OCI-LY7 (cell line): Measurements from ENCODE around the gene COBL. TPM values are rescaled to one million over a fixed set of nuclear protein-coding genes. Genes with fewer than 3 reads are reported as not detected.

Experiments used
- BruUV-seq: library from RNA; stranded (reverse); fragments of 400-500 nt; replicated peaks from 2 replicates; lab custom pipeline; 2021; lab: Mats Ljungman, UMichigan
- CTCF ChIA-PET: fragments of 300-600 bp; sonication (Branson Sonifier 250); formaldehyde crosslinking; loops from one replicate; lab custom pipeline; 2022; ENCODE audit warnings: antibody characterized with exemption; ENCODE audit not compliant: unreplicated experiment; lab: Charles Lee
- POLR2A ChIA-PET: fragments of 300-600 bp; sonication (Branson Sonifier 250); formaldehyde crosslinking; loops from one replicate; lab custom pipeline; 2022; ENCODE audit warnings: antibody characterized with exemption; lab: Charles Lee
- DNase-seq: peaks from one replicate; pipeline ENCODE4 v3.0.0-alpha.2; 2015; ENCODE audit warnings: low spot score
- H2AFZ ChIP-seq: fragments of 200-600 bp; sonication (generic), shearing (Covaris generic); 2 replicates; pipeline ENCODE4 v1.6.1; 2014; ENCODE audit warnings: mild to moderate bottlenecking, antibody characterized with exemption, low read length, moderate library complexity
- H3K27ac ChIP-seq: fragments of 200-600 bp; sonication (generic); 2 replicates; pipeline ENCODE4 v1.5.1; 2014; ENCODE audit warnings: mixed run types, low read depth, mild to moderate bottlenecking, moderate library complexity, low read length, inconsistent platforms; ENCODE audit not compliant: poor library complexity, severe bottlenecking
- H3K36me3 ChIP-seq: fragments of 200-600 bp; sonication (generic); 2 replicates; pipeline ENCODE4 v1.6.1; 2014; ENCODE audit warnings: mild to moderate bottlenecking, antibody characterized with exemption, low read length, moderate library complexity, mixed read lengths; ENCODE audit not compliant: insufficient read depth
- H3K4me1 ChIP-seq: fragments of 200-600 bp; sonication (generic); 2 replicates; pipeline ENCODE4 v1.5.1; 2014; ENCODE audit warnings: mild to moderate bottlenecking, low read length; ENCODE audit not compliant: insufficient read depth, poor library complexity, severe bottlenecking
- H3K4me2 ChIP-seq: fragments of 200-600 bp; sonication (generic); 2 replicates; pipeline ENCODE4 v1.6.1; 2014; ENCODE audit warnings: mild to moderate bottlenecking, low read length
- H3K4me3 ChIP-seq: fragments of 200-600 bp; sonication (generic); 2 replicates; pipeline ENCODE4 v1.5.1; 2014; ENCODE audit warnings: mild to moderate bottlenecking, low read depth, low read length; ENCODE audit not compliant: poor library complexity, severe bottlenecking
- H3K79me2 ChIP-seq: fragments of 200-600 bp; sonication (generic); 2 replicates; pipeline ENCODE4 v1.6.1; 2016; ENCODE audit warnings: low read depth, mild to moderate bottlenecking, low read length, moderate library complexity, mixed read lengths; ENCODE audit not compliant: insufficient read depth
- H3K9me2 ChIP-seq: fragments of 200-600 bp; sonication (generic); 2 replicates; pipeline ENCODE4 v1.6.1; 2016; ENCODE audit warnings: mild to moderate bottlenecking, low read length, mixed read lengths; ENCODE audit not compliant: insufficient read depth
- H3K9me3 ChIP-seq: fragments of 200-600 bp; sonication (generic); 2 replicates; pipeline ENCODE4 v1.6.1; 2014; ENCODE audit warnings: mild to moderate bottlenecking, mixed run types, low read length, mixed read lengths
- H4K20me1 ChIP-seq: fragments of 200-600 bp; sonication (generic); 2 replicates; pipeline ENCODE4 v1.6.1; 2014; ENCODE audit warnings: mild to moderate bottlenecking, antibody characterized with exemption, low read length, moderate library complexity, mixed read lengths; ENCODE audit not compliant: insufficient read depth
- CTCF ChIP-seq: fragments of 200-600 bp; sonication (generic); conservative IDR thresholded peaks from 2 replicates; pipeline ENCODE4 v1.5.1; 2014; ENCODE audit warnings: mild to moderate bottlenecking, antibody characterized with exemption, low read length, moderate library complexity, mixed read lengths
- EZH2phosphoT487 ChIP-seq: fragments of 200-600 bp; sonication (generic); IDR thresholded peaks from 2 replicates; pipeline ENCODE4 v1.6.1; 2018; ENCODE audit warnings: low read depth, borderline replicate concordance, mild to moderate bottlenecking, mixed run types, antibody characterized with exemption, low read length, moderate library complexity, mixed read lengths
- intact Hi-C: fragments of 100-400 bp; cut with micrococcal nuclease; formaldehyde crosslinking; loops from one replicate; pipeline ENCODE4 v1.10.0; 2022; ENCODE audit not compliant: unreplicated experiment
- total RNA-seq, 2 experiments: library from RNA; depleted of rRNA in 1 of 2; stranded (reverse); fragments of >200 nt in 1 of 2; shearing (Covaris generic) in 1 of 2; gene quantifications; 2 replicates each; pipeline ENCODE4 v1.2.3, GENCODE V29; 2014 to 2022

The COBL gene
- total RNA-seq, 2 experiments from 2014 or later: not detected

DNA sequence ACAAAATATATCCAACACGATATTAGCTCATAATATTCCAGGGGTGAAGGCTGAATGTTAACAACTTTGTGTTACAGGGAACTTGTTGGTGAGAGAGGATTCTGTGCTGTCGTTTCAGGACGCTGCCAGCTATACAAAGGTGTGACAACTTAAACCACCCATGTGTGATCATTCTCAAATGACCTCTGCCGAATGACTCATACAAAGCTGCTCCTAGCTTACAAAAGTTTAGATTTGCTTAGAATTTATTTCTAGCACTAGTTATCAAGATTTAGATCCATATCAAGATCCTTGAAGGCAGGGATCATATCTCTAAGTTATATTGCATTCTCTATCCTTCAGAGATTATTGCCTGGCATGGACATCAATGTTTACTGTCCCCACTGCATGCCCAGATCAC, 65.3 kb downstream of the COBL start:
- intact Hi-C loops: no loop called here
- Histone ChIP-seq H3K27ac (no peak overlapping the region), H3K9me3 (no peaks in the 10 kb centered on the region), H3K4me2 (no peak overlapping the region), H3K36me3 (no peaks in the 10 kb centered on the region), H4K20me1 (no peaks in the 10 kb centered on the region), H3K4me1 (no peaks in the 10 kb centered on the region), H3K79me2 (no peaks in the 10 kb centered on the region), H3K4me3 (no peak overlapping the region), H2AFZ (no peak overlapping the region), H3K9me2 (no peaks in the 10 kb centered on the region)
- CTCF ChIA-PET: no interaction called here
- DNase-seq: no peak
- no TSS peak for BruUV-seq
- POLR2A ChIA-PET: no interaction called here
- TF ChIP-seq CTCF (no peak), EZH2phosphoT487 (no peak)

- POLR2A ChIA-PET: no interaction called here
- no peaks in the 10 kb centered on the region for H3K9me3 ChIP-seq
- no peak for DNase-seq
- no peaks in the 10 kb centered on the region for H4K20me1 ChIP-seq
- no TSS peak for BruUV-seq
- intact Hi-C loops: no loop called here
- no peaks in the 10 kb centered on the region for H3K9me2 ChIP-seq
- H3K4me3 ChIP-seq: no peak overlapping the region
- H3K79me2 ChIP-seq: no peaks in the 10 kb centered on the region
- TF ChIP-seq CTCF (no peak), EZH2phosphoT487 (no peak)
- CTCF ChIA-PET: no interaction called here
- no peak overlapping the region for H3K27ac ChIP-seq
- H2AFZ ChIP-seq: no peak overlapping the region
- no peak overlapping the region for H3K4me2 ChIP-seq
- H3K36me3 ChIP-seq: no peaks in the 10 kb centered on the region
- H3K4me1 ChIP-seq: no peaks in the 10 kb centered on the region
These were observed 66.1 kb downstream of the COBL start for GRCh38 chr7:51250512-51250911.

- intact Hi-C loops: no loop called here
- no TSS peak for BruUV-seq
- DNase-seq: no peak
- Histone ChIP-seq H3K4me2 (no peak overlapping the region), H4K20me1 (no peaks in the 10 kb centered on the region), H2AFZ (no peak overlapping the region), H3K79me2 (no peaks in the 10 kb centered on the region), H3K4me1 (no peaks in the 10 kb centered on the region), H3K9me3 (no peaks in the 10 kb centered on the region), H3K9me2 (no peaks in the 10 kb centered on the region), H3K27ac (no peak overlapping the region), H3K4me3 (no peak overlapping the region), H3K36me3 (no peaks in the 10 kb centered on the region)
- TF ChIP-seq EZH2phosphoT487 (no peak), CTCF (no peak)
- ChIA-PET CTCF (no interaction called here), POLR2A (no interaction called here)
These were observed 66.6 kb downstream of the COBL start for GRCh38 chr7:51249991-51250390.
